NOMO-1 treated with DMSO at 0.1 percent for 48 hours (cell line): ENCODE data around the gene CEMIP.

Experiments
- DNase-seq: peaks from one replicate; lab custom pipeline; 2025; ENCODE audit not compliant: unreplicated experiment; lab: John Stamatoyannopoulos, UW

CEMIP gene

GRCh38 chr15:80822256-80822655, 43.1 kb downstream of the CEMIP start:
- no peak for DNase-seq

GRCh38 chr15:80822676-80823075, 43.5 kb downstream of the CEMIP start:
- DNase-seq, result no peak

GRCh38 chr15:80823120-80823519, 44.0 kb downstream of the CEMIP start:
- no peak for DNase-seq

GRCh38 chr15:80823995-80824394, 44.8 kb downstream of the CEMIP start:
- DNase-seq, result peak; percentile 17

GRCh38 chr15:80825361-80826030, 46.3 kb downstream of the CEMIP start:
- DNase-seq, result no peak

- peak; percentile 12 for DNase-seq
These were observed 49.6 kb downstream of the CEMIP start for GRCh38 chr15:80828796-80829195.

- no peak for DNase-seq
These were observed 51.5 kb downstream of the CEMIP start for GRCh38 chr15:80830677-80831076.

GRCh38 chr15:80831192-80831591, 52.0 kb downstream of the CEMIP start:
- no peak for DNase-seq

- DNase-seq, result no peak
These were observed 52.5 kb downstream of the CEMIP start for GRCh38 chr15:80831606-80832224.

- no peak for DNase-seq
These were observed 53.5 kb downstream of the CEMIP start for GRCh38 chr15:80832686-80833085.

GRCh38 chr15:80834402-80834801, 55.2 kb downstream of the CEMIP start:
- DNase-seq, result no peak

GRCh38 chr15:80834906-80835305, 55.7 kb downstream of the CEMIP start:
- no peak for DNase-seq

GRCh38 chr15:80835336-80835735, 56.2 kb downstream of the CEMIP start:
- no peak for DNase-seq

- no peak for DNase-seq
These were observed 57.1 kb downstream of the CEMIP start for GRCh38 chr15:80836223-80836622.

- DNase-seq, result no peak
These were observed 57.8 kb downstream of the CEMIP start for GRCh38 chr15:80837006-80837405.

- no peak for DNase-seq
These were observed 58.8 kb downstream of the CEMIP start for GRCh38 chr15:80838012-80838411.

- DNase-seq, result no peak
These were observed 59.5 kb downstream of the CEMIP start for GRCh38 chr15:80838666-80839065.

- DNase-seq, result no peak
These were observed 60.6 kb downstream of the CEMIP start for GRCh38 chr15:80839764-80840130.

- no peak for DNase-seq
These were observed 61.3 kb downstream of the CEMIP start for GRCh38 chr15:80840182-80841130.

- no peak for DNase-seq
These were observed 62.4 kb downstream of the CEMIP start for GRCh38 chr15:80841541-80841940.

- DNase-seq, result no peak
These were observed 65.0 kb downstream of the CEMIP start for GRCh38 chr15:80844011-80844732.
